Endothelial cell of umbilical vein (primary cell): ENCODE results near the gene VPS41.

ENCODE experiments used
- EZH2 ChIP-seq: IDR thresholded peaks from 2 replicates; pipeline ENCODE4 v1.6.1; 2012; ENCODE audit warnings: borderline replicate concordance, low read depth, mild to moderate bottlenecking, moderate library complexity, low read length, inconsistent platforms; ENCODE audit not compliant: severe bottlenecking
- GATA2 ChIP-seq: IDR thresholded peaks from 2 replicates; pipeline ENCODE4 v1.7.0; 2011; ENCODE audit warnings: low read depth, mild to moderate bottlenecking, moderate library complexity, mixed read lengths, low read length; ENCODE audit not compliant: insufficient read length, insufficient read depth
- JUN ChIP-seq: IDR thresholded peaks from 2 replicates; pipeline ENCODE4 v1.6.1; 2011; ENCODE audit warnings: borderline replicate concordance, low read depth; ENCODE audit not compliant: insufficient read length, insufficient read depth
- POLR2AphosphoS5 ChIP-seq: IDR thresholded peaks from 2 replicates; pipeline ENCODE4 v1.6.1; 2012; ENCODE audit warnings: low read depth, mild to moderate bottlenecking, control low read depth, low read length, moderate library complexity; ENCODE audit not compliant: insufficient read depth
- TF ChIP-seq, protein P1 (sequence below), 2 donors: IDR thresholded peaks; 1 replicate in 1 of 2; 2 replicates in 1 of 2; pipeline ENCODE4 v1.5.1; 2011; ENCODE audit warnings: low read length in 2 of 2, mild to moderate bottlenecking in 2 of 2, moderate library complexity in 2 of 2, control low read depth in 1 of 2, inconsistent platforms in 1 of 2, low read depth in 1 of 2; ENCODE audit not compliant: insufficient read depth in 1 of 2; ENCODE audit errors: extremely low read depth in 1 of 2

DNA sequence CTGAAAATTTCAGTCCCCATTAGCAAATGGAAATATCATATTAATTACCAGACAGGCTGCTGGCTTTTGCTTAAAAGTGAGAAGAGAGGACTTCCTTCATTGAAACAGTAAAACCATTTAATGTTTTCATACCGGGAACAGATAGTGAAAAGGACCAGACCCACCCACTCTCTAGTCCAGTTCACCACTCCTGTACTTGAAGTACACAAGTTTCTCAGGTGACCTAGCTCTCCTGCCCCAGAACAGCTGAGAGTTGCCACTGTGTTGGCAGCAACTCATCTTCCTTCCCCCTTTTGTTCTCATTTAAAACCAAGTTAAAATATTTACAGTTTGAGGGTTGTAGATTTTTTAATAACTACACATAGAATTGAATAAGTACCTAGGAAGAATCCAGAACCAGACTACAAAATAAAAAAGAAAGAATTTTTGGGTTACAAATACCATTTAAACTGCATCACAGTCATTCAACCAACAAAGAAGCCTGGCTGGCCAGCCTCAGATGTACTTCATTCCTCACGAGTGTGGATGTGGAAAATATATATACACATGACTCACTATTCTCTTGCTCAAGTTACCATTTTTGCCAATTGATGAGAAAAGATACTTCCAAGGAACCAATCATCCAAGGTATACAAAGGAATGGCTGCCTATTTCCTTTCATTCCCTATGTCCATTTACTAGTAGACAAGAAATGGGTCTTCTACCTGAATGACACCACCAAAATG lies 68.1 kb downstream of the VPS41 start:
- TF ChIP-seq, protein P1, sequence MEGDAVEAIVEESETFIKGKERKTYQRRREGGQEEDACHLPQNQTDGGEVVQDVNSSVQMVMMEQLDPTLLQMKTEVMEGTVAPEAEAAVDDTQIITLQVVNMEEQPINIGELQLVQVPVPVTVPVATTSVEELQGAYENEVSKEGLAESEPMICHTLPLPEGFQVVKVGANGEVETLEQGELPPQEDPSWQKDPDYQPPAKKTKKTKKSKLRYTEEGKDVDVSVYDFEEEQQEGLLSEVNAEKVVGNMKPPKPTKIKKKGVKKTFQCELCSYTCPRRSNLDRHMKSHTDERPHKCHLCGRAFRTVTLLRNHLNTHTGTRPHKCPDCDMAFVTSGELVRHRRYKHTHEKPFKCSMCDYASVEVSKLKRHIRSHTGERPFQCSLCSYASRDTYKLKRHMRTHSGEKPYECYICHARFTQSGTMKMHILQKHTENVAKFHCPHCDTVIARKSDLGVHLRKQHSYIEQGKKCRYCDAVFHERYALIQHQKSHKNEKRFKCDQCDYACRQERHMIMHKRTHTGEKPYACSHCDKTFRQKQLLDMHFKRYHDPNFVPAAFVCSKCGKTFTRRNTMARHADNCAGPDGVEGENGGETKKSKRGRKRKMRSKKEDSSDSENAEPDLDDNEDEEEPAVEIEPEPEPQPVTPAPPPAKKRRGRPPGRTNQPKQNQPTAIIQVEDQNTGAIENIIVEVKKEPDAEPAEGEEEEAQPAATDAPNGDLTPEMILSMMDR (IDR thresholded peaks at IDR 0.05; ENCODE audit: extremely low read depth in 1 of 2, insufficient read depth in 1 of 2, low read depth in 1 of 2, low read length in 2 of 2), result no peak
- TF ChIP-seq GATA2 (no peak), POLR2AphosphoS5 (no peak), EZH2 (no peak), JUN (no peak)
